H9 (cell line): Measurements from ENCODE around the gene HDAC3. TPM values are rescaled to one million over a fixed set of nuclear protein-coding genes. Genes with fewer than 3 reads are reported as not detected.

Experiments used
- DNase-seq: peaks from one replicate; pipeline ENCODE4 v3.0.0-alpha.2; 2017
- H2AFZ ChIP-seq: one replicate; pipeline ENCODE4 v1.6.1; 2013; ENCODE audit warnings: mild to moderate bottlenecking, low read length, control low read depth, moderate library complexity
- H2AK5ac ChIP-seq: 2 replicates; pipeline ENCODE4 v1.6.1; 2013; ENCODE audit warnings: low read length, control low read depth, mixed read lengths; ENCODE audit not compliant: insufficient read length
- H2BK120ac ChIP-seq: one replicate; pipeline ENCODE4 v1.6.1; 2013; ENCODE audit warnings: low read depth, mild to moderate bottlenecking, low read length, control low read depth, inconsistent platforms; ENCODE audit not compliant: poor library complexity, severe bottlenecking
- H2BK12ac ChIP-seq: 2 replicates; pipeline ENCODE4 v1.6.1; 2013; ENCODE audit warnings: low read length, control low read depth, mixed read lengths, low read depth; ENCODE audit not compliant: insufficient read length
- H2BK15ac ChIP-seq: 2 replicates; pipeline ENCODE4 v1.6.1; 2013; ENCODE audit warnings: low read depth, low read length, control low read depth
- H2BK20ac ChIP-seq: one replicate; pipeline ENCODE4 v1.6.1; 2013; ENCODE audit warnings: low read depth, mild to moderate bottlenecking, low read length, control low read depth, inconsistent platforms; ENCODE audit not compliant: poor library complexity, severe bottlenecking
- H2BK5ac ChIP-seq: 2 replicates; pipeline ENCODE4 v1.6.1; 2013; ENCODE audit warnings: low read length, control low read depth, mixed read lengths; ENCODE audit not compliant: insufficient read length
- H3K14ac ChIP-seq: 2 replicates; pipeline ENCODE4 v1.6.1; 2013; ENCODE audit warnings: low read length, control low read depth; ENCODE audit not compliant: insufficient read depth
- H3K18ac ChIP-seq: 2 replicates; pipeline ENCODE4 v1.6.1; 2013; ENCODE audit warnings: low read depth, mild to moderate bottlenecking, mixed read lengths, low read length, control low read depth; ENCODE audit not compliant: insufficient read length
- H3K23ac ChIP-seq: 2 replicates; pipeline ENCODE4 v1.6.1; 2013; ENCODE audit warnings: low read length, control low read depth, mixed read lengths, low read depth; ENCODE audit not compliant: insufficient read length
- H3K23me2 ChIP-seq: 2 replicates; pipeline ENCODE4 v1.6.1; 2013; ENCODE audit warnings: low read depth, mild to moderate bottlenecking, mixed read lengths, low read length, control low read depth; ENCODE audit not compliant: insufficient read length, poor library complexity, severe bottlenecking
- H3K27ac ChIP-seq: 2 replicates; pipeline ENCODE4 v1.5.1; 2013; ENCODE audit warnings: low read length, control low read depth, mixed read lengths, low read depth; ENCODE audit not compliant: insufficient read length
- H3K27me3 ChIP-seq: 2 replicates; pipeline ENCODE4 v1.6.1; 2013; ENCODE audit warnings: low read length, control low read depth, inconsistent platforms; ENCODE audit not compliant: insufficient read depth
- H3K4ac ChIP-seq: 2 replicates; pipeline ENCODE4 v1.6.1; 2013; ENCODE audit warnings: low read depth, mild to moderate bottlenecking, control low read depth, inconsistent platforms, low read length, moderate library complexity
- H3K4me1 ChIP-seq: 2 replicates; pipeline ENCODE4 v1.6.1; 2013; ENCODE audit warnings: low read length, control low read depth, inconsistent platforms; ENCODE audit not compliant: insufficient read depth
- H3K4me2 ChIP-seq: 2 replicates; pipeline ENCODE4 v1.6.1; 2013; ENCODE audit warnings: low read length, control low read depth, mixed read lengths; ENCODE audit not compliant: insufficient read length, insufficient read depth
- H3K56ac ChIP-seq: 2 replicates; pipeline ENCODE4 v1.6.1; 2013; ENCODE audit warnings: low read depth, mild to moderate bottlenecking, mixed read lengths, low read length, control low read depth; ENCODE audit not compliant: insufficient read length
- H3K79me1 ChIP-seq: 2 replicates; pipeline ENCODE4 v1.6.1; 2013; ENCODE audit warnings: low read depth, mild to moderate bottlenecking, moderate library complexity, low read length, control low read depth, inconsistent platforms; ENCODE audit not compliant: insufficient read depth, poor library complexity, severe bottlenecking
- H3K79me2 ChIP-seq: 2 replicates; pipeline ENCODE4 v1.6.1; 2013; ENCODE audit warnings: low read length, control low read depth, inconsistent platforms; ENCODE audit not compliant: insufficient read depth
- H3K9ac ChIP-seq: 2 replicates; pipeline ENCODE4 v1.6.1; 2013; ENCODE audit warnings: low read length, control low read depth, mixed read lengths; ENCODE audit not compliant: insufficient read length; ENCODE audit errors: extremely low read depth
- H3K9me3 ChIP-seq: one replicate; pipeline ENCODE4 v1.6.1; 2013; ENCODE audit warnings: low read depth, low read length, inconsistent platforms; ENCODE audit not compliant: control insufficient read depth
- H3T11ph ChIP-seq: one replicate; pipeline ENCODE4 v1.6.1; 2013; ENCODE audit warnings: mild to moderate bottlenecking, low read length, control low read depth, inconsistent platforms
- H4K20me1 ChIP-seq: one replicate; pipeline ENCODE4 v1.6.1; 2013; ENCODE audit not compliant: control insufficient read depth, insufficient read length, insufficient read depth
- H4K5ac ChIP-seq: 2 replicates; pipeline ENCODE4 v1.6.1; 2013; ENCODE audit warnings: low read depth, mild to moderate bottlenecking, mixed read lengths, low read length, control low read depth; ENCODE audit not compliant: insufficient read length
- H4K8ac ChIP-seq: replicated peaks from 2 replicates; pipeline ENCODE4 v1.6.1; 2013; ENCODE audit warnings: low read length, control low read depth, mixed read lengths, low read depth; ENCODE audit not compliant: insufficient read length
- H4K91ac ChIP-seq: 2 replicates; pipeline ENCODE4 v1.6.1; 2013; ENCODE audit warnings: low read depth, mild to moderate bottlenecking, moderate library complexity, mixed read lengths, low read length, control low read depth; ENCODE audit not compliant: insufficient read length
- H3K27ac Mint-ChIP-seq, 3 experiments: 2 replicates in 2 of 3; 3 replicates in 1 of 3; pipeline ENCODE4 v1.8.0; 2020 to 2021; ENCODE audit warnings: mixed read lengths in 3 of 3, mild to moderate bottlenecking in 1 of 3, moderate library complexity in 1 of 3
- H3K27me3 Mint-ChIP-seq: 2 replicates; pipeline ENCODE4 v1.8.0; 2021; ENCODE audit warnings: low read depth, mild to moderate bottlenecking, moderate library complexity, mixed read lengths
- H3K36me3 Mint-ChIP-seq, 3 experiments: 2 replicates in 2 of 3; 3 replicates in 1 of 3; pipeline ENCODE4 v1.8.0; 2020 to 2021; ENCODE audit warnings: low read depth in 3 of 3, mixed read lengths in 3 of 3; ENCODE audit not compliant: insufficient read depth in 1 of 3
- H3K4me1 Mint-ChIP-seq, 2 experiments: 2 replicates each; pipeline ENCODE4 v1.8.0; 2020; ENCODE audit warnings: mixed read lengths in 2 of 2
- H3K4me3 Mint-ChIP-seq, 2 experiments: 2 replicates in 1 of 2; 3 replicates in 1 of 2; pipeline ENCODE4 v1.8.0; 2020 to 2021; ENCODE audit warnings: mild to moderate bottlenecking in 2 of 2, mixed read lengths in 2 of 2, moderate library complexity in 1 of 2
- H3K9me3 Mint-ChIP-seq, 2 experiments: 2 replicates in 1 of 2; 3 replicates in 1 of 2; pipeline ENCODE4 v1.8.0; 2020; ENCODE audit warnings: mild to moderate bottlenecking in 2 of 2, mixed read lengths in 2 of 2, moderate library complexity in 1 of 2
- CTCF ChIP-seq: fragments of 200-600 bp; sonication (generic); conservative IDR thresholded peaks from 3 replicates; pipeline ENCODE4 v1.8.0; 2021; ENCODE audit warnings: antibody characterized with exemption, mild to moderate bottlenecking
- WGBS: extraction: QIAGEN DNeasy Blood & Tissue Kit; methylation state at CpG from one replicate; pipeline ENCODE4 v1.1.7; 2013; ENCODE audit warnings: missing lambda C conversion rate, low lambda C conversion rate, mixed read lengths; ENCODE audit not compliant: insufficient read length; ENCODE audit errors: extremely low coverage; 5-methylcytosine and 5-hydroxymethylcytosine counted together
- total RNA-seq: library from RNA; stranded (reverse); gene quantifications from 2 replicates; pipeline ENCODE4 v1.2.1, GENCODE V29; 2021

The HDAC3 gene
- total RNA-seq, 1 experiment from 2014 or later, result 98.3 TPM

GRCh38 chr5:141574122-141574510 is 62.5 kb downstream of the HDAC3 start:
- Histone ChIP-seq H3K56ac (no peak overlapping the region), H3K79me1 (no peaks in the 10 kb centered on the region), H3K23ac (no peak overlapping the region), H4K20me1 (no peaks in the 10 kb centered on the region), H3K18ac (no peak overlapping the region), H4K91ac (no peak overlapping the region), H3K4me1 (no peaks in the 10 kb centered on the region), H3K4me2 (no peak overlapping the region), H3K9ac (no peak overlapping the region), H4K8ac (no peak overlapping the region), H3K9me3 (no peaks in the 10 kb centered on the region), H2BK20ac (no peak overlapping the region), H2BK5ac (no peak overlapping the region), H2BK15ac (no peak overlapping the region), H3K27ac (no peak overlapping the region), H2BK12ac (no peak overlapping the region), H2AFZ (no peak overlapping the region), H2AK5ac (no peak overlapping the region), H3K27me3 (no peaks in the 10 kb centered on the region), H3K14ac (no peak overlapping the region), H3K79me2 (no peaks in the 10 kb centered on the region), H3T11ph (no peak overlapping the region), H4K5ac (no peak overlapping the region), H2BK120ac (no peak overlapping the region), H3K23me2 (no peaks in the 10 kb centered on the region), H3K4ac (no peak overlapping the region)
- TF ChIP-seq CTCF, result no peak
- Mint-ChIP-seq H3K9me3 (no peaks in the 10 kb centered on the region), H3K4me3 (no peak overlapping the region), H3K27ac (no peak overlapping the region), H3K4me1 (no peaks in the 10 kb centered on the region), H3K36me3 (peaks cover 35 to 91% (median 68%) of the 10 kb centered on the region in 3 experiments), H3K27me3 (no peaks in the 10 kb centered on the region)
- no CpG with 5 or more reads among the region's 2 CpGs for WGBS
- no peak for DNase-seq
